Measurements from ENCODE around the gene GTF2A2.

GRCh38 chr15:59614153-59614552 is 43.2 kb downstream of the GTF2A2 start:
- TF ChIP-seq CTCF (optimal IDR thresholded peaks at IDR 0.05 in 1 of 3, IDR thresholded peaks at IDR 0.05 in 1 of 3, conservative IDR thresholded peaks at IDR 0.05 in 1 of 3; ENCODE audit: extremely low read depth in 1 of 3, insufficient read depth in 2 of 3, low read length in 3 of 3) = no peak
- no peak for TF ChIP-seq EZH2 (IDR thresholded peaks at IDR 0.05; ENCODE audit: low read length)

All from keratinocyte (primary cell).